ENCODE results near the gene ZNF385D.
A peak's percentile ranks its signal among the peaks of the same experiment; 100 is the strongest.
"Not testable (repeated sequence)": the region's sequence is repeated elsewhere in the genome, so short reads cannot be mapped to it uniquely, and the experiment has no call there.

ZNF385D gene

DNA sequence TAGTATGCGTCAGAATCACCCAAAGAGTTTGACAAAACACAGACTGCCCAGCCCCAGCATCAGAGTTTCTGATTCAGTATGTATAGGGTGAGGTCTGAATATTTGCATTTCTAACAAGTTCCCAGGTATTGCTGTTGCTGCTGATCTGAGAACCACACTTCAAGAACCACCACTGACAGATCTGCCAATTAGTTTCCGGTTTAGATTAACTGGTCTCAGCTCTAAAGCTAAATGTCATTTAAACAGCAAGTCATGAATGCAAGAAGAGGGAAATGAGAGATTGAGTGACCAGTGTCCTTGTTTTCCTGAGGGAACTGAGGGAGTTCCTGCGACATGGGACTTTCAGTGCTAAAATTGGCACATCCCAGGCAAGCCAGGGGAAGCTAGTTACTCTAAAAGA lies 305.0 kb downstream of the ZNF385D start:
- DNase-seq (ENCODE audit: low read depth) = no peak

DNA sequence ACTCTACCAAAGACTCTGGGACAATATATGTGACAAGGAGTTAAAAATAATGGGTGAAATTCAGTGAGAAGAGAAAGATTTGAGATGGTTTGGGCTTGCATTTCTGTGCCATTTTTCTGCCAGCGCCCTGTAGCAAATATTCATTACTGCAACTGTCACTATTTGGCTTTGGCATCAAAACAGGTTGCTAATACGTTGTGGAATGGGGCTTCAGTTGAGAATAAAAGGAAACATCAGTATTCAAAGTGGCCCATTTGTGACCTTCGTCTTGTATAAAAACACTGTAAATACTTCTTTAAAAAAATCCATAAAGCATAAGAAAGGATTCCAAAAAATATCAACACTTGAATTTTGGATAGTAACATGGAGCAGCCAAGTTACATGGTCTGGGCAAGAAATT lies 309.2 kb downstream of the ZNF385D start:
- DNase-seq (ENCODE audit: low read depth) = no peak

DNA sequence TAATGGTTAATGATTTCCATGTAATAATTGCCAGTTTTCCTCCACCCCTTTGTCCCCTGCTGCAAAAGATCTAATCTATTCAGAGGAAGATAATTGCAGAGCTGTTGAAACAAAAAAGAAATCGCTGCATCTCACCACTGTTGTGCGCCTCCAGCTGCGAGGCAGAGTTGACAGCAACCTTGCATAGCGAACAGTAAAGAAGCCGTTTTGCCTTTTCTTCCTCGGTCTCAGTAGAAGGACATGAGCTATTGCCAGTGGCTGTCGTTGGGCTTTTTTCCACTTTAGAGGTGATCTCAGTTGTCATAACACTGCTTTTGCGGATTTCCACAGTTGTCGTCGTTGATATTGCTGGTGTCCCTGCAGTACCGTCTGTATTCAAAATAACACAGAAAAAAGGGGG lies 314.2 kb downstream of the ZNF385D start:
- no peak for DNase-seq (ENCODE audit: low read depth)

DNA sequence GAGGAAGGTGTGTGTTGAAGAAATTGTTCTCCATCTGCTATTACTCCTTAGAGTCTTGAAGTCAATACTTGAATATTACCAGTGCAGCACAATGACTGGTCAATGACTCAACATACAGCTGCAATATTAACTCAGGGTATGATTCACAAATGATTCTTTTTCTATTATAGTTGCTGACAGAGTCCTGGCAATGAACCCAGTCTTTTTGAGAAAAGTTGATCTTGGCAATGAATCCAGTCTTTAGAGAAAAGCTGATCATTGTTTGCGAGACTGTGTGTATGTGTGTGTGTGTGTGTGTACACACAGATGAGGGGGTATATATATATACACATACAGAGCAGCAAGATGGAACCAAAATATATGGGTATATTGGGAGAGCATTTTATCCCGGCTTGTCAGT lies 315.1 kb downstream of the ZNF385D start:
- DNase-seq (ENCODE audit: low read depth) = peak; percentile 97

DNA sequence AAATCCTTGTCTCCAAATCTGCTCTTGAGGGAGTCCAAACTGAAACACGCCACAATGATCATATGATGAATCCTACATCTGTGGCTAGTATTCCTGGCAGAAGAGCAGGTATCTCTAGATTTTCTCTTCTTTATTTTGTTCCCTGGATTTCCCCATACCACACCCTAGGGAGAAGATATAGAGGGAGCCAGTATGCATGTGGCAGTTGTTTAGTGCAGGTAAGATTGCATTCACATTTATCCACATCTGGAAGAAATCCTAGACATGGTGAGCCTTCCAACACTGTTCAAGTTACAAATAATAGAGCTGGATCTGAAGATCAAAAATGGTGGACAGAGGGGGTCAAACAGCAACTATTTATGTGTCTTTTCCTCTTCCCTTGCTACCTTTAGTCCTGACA lies 316.7 kb downstream of the ZNF385D start:
- DNase-seq (ENCODE audit: low read depth) = no peak

DNA sequence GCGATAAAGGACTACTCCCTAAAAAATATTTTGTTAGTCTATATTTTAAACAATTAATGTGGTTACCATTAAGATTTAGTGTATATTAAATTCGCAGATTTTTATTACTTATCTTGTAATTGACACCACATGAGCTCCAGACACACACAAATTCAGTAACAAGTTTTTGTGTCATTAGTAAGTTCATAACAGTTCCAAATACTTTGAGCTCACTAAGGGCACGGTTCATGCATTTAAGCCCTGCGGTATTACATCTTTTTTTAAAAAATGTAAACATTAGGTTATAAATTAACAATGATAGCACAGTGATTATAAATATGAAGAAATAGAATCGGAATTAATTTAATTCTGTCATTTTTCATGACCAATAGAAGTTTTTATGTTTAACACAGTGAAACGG lies 317.3 kb downstream of the ZNF385D start:
- no peak for DNase-seq (ENCODE audit: low read depth)

DNA sequence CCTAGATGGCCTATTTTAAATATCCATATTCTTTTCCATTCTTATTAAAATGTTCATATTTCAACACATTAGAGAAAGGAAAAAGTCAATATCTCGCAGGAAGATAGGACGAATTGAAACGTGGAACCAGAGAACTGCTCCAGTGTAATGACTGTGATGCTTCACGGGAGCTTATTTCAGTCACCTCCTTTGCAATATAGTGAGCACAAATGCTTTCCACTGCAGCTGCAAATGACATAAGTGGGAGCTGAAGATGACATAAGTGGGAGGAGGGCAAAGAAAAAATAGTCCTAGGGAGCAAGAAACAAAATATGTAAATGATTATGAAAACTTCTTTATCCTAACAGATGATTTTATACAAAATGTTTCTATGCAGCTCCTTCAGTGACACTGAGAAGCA lies 324.1 kb downstream of the ZNF385D start:
- no peak for DNase-seq (ENCODE audit: low read depth)

DNA sequence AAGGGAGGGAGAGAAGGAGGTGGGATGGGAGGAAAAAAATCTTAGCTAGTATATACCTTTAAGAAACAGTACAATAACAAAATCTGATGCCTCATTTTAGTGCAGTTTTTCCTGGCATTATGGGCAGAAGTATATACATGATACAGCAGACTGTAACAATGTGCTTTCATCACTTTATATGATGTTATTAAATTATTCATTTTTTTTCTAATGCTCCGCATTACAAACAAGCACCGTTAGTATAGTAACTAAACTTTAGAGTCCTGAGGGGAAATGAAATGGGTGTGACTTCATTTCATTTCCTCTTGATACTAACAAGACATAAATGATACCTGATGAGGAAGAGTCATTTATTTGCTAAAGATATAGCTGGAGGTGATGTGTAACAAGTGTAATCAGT lies 325.3 kb downstream of the ZNF385D start:
- DNase-seq (ENCODE audit: low read depth) = no peak

DNA sequence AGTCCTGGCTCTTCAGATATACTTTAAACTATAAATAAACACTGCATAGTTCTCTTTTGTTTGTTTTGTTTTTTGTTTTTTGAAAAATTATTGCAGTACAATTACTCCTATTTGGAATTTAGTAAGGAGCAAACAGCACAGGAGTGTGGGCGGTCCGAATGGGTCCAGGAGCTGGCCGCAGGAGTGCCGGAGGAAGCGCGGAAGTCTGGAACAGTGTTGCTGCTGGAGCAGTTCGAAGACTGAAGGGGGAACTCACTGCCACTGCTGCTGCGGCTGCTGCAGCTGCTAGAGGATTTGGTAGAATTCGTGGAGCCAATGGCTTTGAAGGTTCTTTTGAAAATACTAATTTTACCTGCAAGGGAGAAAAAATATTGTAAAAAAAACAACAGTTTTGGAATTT lies 329.9 kb downstream of the ZNF385D start:
- DNase-seq (ENCODE audit: low read depth) = no peak

DNA sequence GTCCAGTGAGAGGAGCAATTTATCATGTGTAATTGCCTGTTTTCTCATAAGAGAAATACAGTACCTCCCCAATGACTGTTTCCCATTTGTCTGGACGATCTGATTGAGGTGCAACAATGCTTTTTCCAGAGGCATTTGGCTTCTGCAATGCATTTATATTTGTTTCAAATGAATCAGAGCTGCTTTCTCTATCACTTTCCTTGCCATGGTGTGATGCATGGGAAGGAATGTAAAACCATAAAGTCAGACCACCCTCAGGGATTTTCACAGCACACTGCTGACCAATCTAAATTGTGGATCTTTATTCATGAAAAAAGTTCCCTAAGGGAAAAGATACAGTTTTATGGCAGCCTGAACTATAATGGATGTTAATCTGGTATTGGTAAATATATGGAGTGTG lies 333.0 kb downstream of the ZNF385D start:
- DNase-seq (ENCODE audit: low read depth) = peak; percentile 54

DNA sequence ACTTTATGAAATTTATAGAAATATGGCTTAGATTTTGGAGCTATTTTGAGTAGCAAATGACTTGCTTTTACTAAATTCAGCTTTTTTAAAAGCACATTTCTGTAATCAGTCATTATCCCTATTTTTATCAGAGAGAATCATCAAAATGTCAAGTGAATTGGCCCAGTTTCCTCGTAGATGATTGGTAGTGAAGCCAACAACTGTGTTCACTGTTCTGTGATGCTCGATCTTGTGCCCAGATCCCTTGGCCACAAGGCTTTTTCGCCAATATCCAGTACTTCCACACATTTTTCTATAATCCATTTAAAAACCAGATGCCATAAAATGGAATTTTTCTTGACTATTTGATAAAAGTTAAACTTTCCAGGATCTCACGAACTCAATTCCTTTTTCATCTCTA lies 336.5 kb downstream of the ZNF385D start:
- no peak for DNase-seq (ENCODE audit: low read depth)

DNA sequence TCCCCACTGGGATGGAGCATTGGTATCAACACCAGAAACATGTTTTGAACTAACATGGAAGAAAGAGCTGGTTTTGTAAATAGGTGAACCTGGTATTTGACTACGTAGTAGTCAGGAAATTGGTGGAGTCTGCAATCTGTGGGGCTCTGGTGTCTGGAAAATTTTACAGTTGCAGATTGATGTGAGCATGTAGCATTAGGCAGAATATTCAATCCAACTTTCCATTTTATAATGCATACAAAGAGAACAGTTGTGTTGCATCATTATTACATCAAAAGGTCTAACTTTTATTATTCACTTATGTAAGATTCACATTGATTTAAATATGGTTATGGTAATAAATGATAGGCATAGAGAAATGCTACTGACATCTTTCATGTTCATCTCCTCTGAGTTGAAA lies 340.0 kb downstream of the ZNF385D start:
- no peak for DNase-seq (ENCODE audit: low read depth)

DNA sequence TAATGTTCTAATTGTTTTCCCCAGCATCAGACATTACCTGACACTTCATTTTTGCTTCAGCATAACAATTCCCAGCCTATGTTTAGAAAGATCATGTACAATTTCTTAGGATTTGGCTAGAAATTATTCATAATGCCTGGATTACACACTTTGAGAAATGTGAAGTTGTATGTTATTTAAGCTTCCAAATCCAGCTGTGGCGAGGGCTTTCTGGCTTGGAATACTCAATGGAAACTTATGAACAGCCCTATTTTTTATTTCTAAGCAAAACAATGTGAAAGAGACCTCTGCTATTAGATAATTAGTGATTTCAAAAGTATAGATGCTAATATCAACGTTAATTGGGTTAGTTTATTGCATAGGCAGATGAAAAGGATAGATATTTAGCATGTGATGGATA lies 341.6 kb downstream of the ZNF385D start:
- no peak for DNase-seq (ENCODE audit: low read depth)

DNA sequence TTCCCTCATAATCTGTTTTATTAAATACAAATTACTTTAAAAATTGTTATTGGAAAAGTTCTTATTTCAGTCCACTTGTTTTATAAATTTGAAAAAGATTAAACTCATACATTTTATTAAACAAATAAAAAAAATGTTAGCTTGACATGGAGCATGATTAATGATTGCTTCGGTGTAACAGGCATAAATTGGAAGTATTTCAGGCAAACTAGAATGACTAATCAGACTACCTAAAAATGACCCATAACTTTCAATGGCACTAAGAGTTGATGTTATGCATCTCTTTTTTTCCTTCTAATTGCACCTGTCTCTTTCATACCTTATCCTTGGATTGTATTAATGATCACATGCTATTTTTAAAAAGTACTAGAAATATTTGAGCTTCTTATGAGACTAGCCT lies 343.3 kb downstream of the ZNF385D start:
- DNase-seq (ENCODE audit: low read depth) = no peak

DNA sequence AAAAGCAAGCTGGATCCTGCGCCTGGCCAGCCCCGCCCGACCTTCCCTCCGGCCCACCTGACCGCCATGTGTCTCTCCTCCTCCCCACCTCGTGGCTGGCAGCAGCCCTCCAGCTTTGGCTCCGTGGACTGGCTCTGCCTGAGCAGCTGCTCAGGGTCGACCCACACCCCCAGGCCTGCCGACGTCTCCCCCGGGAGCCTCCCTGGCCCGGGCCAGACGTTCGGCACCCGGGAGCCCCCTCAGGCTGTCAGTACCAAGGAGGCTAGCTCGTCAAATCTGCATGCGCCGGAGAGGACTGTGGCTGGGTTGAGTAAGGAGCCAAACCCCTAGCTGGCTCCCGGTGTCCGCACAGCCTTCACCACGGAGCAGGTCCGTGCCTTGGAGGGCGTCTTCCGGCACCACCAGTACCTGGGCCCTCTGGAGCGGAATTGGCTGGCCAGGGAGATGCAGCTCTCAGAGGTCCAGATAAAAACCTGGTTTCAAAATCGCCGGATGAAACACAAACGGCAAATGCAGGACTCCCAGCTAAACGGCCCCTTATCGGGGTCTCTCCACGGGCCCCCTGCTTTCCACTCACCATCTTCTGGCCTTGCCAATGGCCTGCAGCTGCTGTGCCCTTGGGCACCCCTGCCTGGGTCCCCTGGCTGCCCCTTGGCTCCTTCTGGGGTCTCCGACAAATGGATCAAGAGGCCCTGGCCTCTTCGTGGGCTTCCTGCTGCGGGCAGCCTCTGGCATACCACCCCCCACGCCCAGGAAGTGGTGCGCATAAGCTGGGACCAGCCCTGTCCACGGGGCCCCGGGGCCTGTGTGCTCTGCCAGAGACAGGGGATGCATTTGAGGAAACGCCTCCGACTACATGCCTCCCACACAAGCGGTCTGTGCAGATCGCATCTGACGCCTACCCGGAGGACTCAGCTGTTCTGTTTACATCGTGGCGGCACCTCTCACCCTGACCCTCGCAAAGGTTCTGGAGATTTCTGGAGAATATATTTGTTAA lies 345.0 kb downstream of the ZNF385D start:
- no peak for DNase-seq (ENCODE audit: low read depth)

DNA sequence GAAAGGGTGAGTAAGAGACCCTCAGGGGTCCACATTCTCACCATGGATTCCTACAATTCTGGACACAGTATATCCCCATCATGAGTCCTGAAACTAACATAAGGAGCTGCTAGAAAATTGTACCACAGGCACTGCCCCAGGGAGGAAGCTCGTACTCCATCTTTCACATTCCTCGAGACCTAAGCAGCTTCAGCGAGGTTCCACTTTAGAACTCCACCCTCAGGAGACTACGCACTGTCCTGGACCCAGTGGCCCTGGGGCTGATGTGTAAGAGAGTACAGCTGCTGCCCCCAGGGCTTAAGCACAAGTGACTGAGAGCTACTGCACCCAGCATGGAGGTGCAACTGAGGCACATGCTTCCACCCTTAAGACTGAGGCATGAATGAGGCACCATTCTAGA lies 352.5 kb downstream of the ZNF385D start:
- no peak for DNase-seq (ENCODE audit: low read depth)

DNA sequence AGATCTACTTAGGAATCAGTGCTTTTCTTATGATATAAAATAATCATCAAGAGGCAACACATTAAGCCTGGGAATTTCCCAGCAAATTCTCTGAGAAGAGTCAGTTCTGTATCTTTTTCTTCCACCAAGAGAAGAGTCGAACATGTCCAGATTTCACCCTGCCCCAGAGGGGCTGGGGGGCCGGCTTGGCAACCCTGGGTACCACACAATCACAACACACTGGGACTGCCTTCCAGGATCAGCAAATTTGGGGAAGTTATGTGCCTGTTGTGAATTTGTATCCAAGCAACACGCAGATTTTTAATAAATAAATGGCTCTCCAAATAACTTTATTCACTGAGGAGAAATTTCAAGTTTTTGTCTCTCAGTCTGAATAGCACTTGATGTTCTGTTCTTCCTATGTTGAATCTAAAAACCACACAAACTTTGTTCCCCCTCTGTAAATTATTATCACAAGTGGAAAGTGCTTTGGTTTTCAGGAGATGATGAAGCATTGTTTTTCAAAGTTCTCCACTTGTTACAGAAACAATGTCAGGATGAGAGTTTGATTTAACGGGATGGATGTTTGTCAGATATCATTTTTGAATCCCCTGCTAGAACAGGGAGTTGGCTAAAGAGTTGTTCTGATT lies 357.2 kb downstream of the ZNF385D start:
- DNase-seq (ENCODE audit: low read depth) = no peak

DNA sequence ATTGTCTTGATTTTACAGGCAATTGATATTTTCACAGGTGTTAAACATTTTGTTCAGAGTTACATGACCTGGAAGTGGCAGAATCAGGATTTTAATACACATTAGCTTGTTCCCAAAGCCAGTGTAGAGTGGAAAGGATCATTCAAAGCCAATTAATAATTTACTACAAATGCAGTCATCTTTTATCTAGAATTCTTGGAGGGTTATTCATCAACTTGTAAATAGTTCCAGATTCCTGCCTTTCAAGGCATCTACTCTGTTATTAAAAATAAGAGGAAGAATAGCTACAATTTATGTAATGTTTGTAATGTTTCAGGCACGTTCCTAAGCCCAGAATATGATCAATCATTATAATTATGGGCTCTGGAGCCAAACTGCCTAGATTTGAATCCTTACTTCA lies 358.5 kb downstream of the ZNF385D start:
- DNase-seq (ENCODE audit: low read depth) = no peak

DNA sequence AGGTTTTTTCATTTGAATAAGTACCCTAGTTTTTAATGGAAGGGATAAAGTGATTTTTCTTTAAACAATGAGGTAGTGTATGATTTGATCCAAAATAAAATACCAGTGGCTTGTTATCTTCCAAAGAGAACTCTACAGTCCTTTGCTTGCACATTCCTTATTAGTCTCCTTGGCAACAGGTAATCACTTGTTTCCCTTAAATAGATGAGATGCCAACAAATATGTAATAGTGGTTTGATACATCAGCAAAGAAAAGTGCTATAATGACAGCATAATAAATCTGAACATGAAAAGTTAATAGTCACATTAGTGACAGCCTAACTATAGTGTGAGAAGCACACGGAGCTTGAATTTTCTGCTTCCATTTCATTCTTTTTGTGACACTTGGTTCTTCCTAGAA lies 360.2 kb downstream of the ZNF385D start:
- peak; percentile 28 for DNase-seq (ENCODE audit: low read depth)

DNA sequence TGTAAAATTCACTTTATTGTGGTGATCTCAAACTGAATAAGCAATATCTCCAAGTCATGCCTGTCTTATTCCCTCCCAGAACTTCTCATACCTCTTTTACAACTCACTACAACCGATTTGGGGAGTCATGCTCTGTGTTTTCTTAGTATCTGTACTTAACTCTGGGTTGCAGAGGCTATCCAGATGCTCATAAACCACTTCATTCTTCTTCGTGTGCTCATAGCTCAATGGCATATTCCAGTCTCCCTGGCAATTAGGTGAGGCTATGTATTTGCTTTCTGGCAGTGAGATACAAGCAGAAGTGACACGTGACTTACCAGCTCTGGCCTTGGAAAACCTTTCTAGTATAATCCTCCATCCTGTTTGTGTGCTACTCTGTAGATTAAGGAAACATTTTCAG lies 360.9 kb downstream of the ZNF385D start:
- DNase-seq (ENCODE audit: low read depth) = peak; percentile 83

DNA sequence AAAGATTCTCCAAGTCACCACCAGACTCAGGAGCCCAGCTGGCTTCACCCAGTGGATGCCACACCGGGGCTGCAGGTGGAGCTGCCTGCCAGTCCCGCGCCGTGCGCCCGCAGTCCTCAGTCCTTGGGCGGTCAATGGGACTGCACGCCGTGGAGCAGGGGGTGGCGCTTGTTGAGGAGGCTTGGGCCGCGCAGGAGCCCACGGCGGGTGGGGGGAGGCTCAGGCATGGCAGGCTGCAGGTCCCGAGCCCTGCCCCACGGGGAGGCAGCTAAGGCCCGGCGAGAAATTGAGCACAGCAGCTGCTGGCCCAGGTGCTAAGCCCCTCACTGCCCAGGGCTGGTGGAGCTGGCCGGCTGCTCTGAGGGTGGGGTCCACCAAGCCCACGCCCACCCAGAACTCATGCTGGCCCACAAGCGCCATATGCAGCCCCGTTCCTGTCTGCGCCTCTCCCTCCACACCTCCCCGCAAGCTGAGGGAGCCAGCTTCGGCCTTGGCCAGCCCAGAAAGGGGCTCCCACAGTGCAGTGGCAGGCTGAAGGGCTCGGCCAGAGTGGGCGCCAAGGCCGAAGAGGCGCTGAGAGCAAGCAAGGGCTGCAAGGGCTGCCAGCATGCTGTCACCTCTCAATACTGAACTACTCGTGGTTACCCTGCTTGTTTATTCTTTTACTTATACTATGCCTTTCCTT lies 363.7 kb downstream of the ZNF385D start:
- DNase-seq (ENCODE audit: low read depth) = not testable (repeated sequence)

DNA sequence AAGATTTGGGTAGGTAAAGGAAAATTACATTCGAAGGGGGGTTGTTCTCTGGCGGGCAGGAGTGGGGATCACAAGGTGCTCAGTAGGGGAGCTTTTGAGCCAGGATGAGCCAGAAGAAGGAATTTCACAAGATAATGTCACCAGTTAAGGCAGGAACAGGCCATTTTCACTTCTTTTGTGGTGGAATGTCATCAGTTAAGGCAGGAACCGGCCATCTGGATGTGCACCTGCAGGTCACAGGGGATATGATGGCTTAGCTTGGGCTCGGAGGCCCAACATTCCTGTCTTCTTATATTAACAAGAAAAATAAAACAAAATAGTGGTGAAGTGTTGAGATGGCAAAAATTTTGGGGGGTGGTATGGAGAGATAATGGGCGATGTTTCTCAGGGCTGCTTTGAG lies 373.0 kb downstream of the ZNF385D start:
- not testable (repeated sequence) for DNase-seq (ENCODE audit: low read depth)
